Body of pancreas (tissue), 4 donors: Measurements from ENCODE around the gene SLC17A9.

Experiments
- CTCF ChIP-seq, 7 experiments: fragments of 450-650 bp in 4 of 7; fragments of 200-600 bp in 3 of 7; sonication (generic) in 3 of 7; IDR thresholded peaks; one replicate each; pipeline ENCODE4 v1.5.1; 2016 to 2019; ENCODE audit warnings: antibody characterized with exemption in 7 of 7
- POLR2A ChIP-seq, 3 donors: fragments of 450-650 bp; IDR thresholded peaks; one replicate each; pipeline ENCODE4 v1.6.1; 2016; ENCODE audit warnings: antibody characterized with exemption in 3 of 3, mild to moderate bottlenecking in 2 of 3

- no peak for TF ChIP-seq CTCF (IDR thresholded peaks at IDR 0.05)
- TF ChIP-seq POLR2A (IDR thresholded peaks at IDR 0.05) = no peak
Observed at GRCh38 chr20:63017076-63017825, 64.7 kb downstream of the SLC17A9 start.
